Measurements from ENCODE around the gene LPCAT3. TPM values are rescaled to one million over a fixed set of nuclear protein-coding genes. Genes with fewer than 3 reads are reported as not detected.

The LPCAT3 gene
- total and polyA plus RNA-seq, 2 experiments from 2014 or later, result 11.8 to 19.7 TPM

- in situ Hi-C loops (cut with MboI), result no loop called here
- 77 to 80% methylated on average over 25 of the region's 25 CpGs for WGBS, 2 experiments (ENCODE audit: low coverage in 1 of 2, low lambda C conversion rate in 2 of 2, missing lambda C conversion rate in 2 of 2)
Observed at GRCh38 chr12:6962285-6963015, 55.8 kb downstream of the LPCAT3 start.

GRCh38 chr12:6961695-6962284 is 56.5 kb downstream of the LPCAT3 start:
- H3K4me2 ChIP-seq (ENCODE audit: unreplicated experiment), result peak overlapping the region; percentile 41
- H3K79me2 ChIP-seq (ENCODE audit: insufficient read depth), result no peaks in the 10 kb centered on the region
- H3K9ac ChIP-seq, result peak overlapping the region; percentile 79
- no peak for TF ChIP-seq EZH2 (IDR thresholded peaks at IDR 0.05; ENCODE audit: insufficient read depth, poor library complexity, severe bottlenecking)
- peak overlapping the region; percentile 51 for H3K4me3 ChIP-seq
- in situ Hi-C loops (cut with MboI), result no loop called here
- H3F3A ChIP-seq (ENCODE audit: insufficient read depth), result peaks cover 28% of the 10 kb centered on the region
- DNase-seq, result peak; percentile 87
- H3K9me2 ChIP-seq (ENCODE audit: insufficient read depth), result no peaks in the 10 kb centered on the region
- WGBS, 2 experiments (ENCODE audit: low coverage in 1 of 2, low lambda C conversion rate in 2 of 2, missing lambda C conversion rate in 2 of 2), result 38 to 40% methylated on average over 16 of the region's 16 CpGs
- H3K36me3 ChIP-seq (ENCODE audit: low read depth), result peaks cover 14% of the 10 kb centered on the region
- no peaks in the 10 kb centered on the region for H3K9me3 ChIP-seq (ENCODE audit: low read depth)
- H3K27ac ChIP-seq, result peak overlapping the region; percentile 86
- peak overlapping the region; percentile 78 for H2AFZ ChIP-seq
- H3K27me3 ChIP-seq (replicated peaks; ENCODE audit: insufficient read depth), result no peaks in the 10 kb centered on the region
- no peaks in the 10 kb centered on the region for H4K20me1 ChIP-seq (ENCODE audit: insufficient read depth)
- H3K4me1 ChIP-seq (ENCODE audit: insufficient read depth), result 0 out of 2 replicates have a peak, but pooled peaks cover 7% of the 10 kb centered on the region

More at GRCh38 chr12:6962285-6963015, 55.8 kb downstream of the LPCAT3 start:
- no peaks in the 10 kb centered on the region for H3K9me3 ChIP-seq (ENCODE audit: low read depth)
- H3K4me1 ChIP-seq (ENCODE audit: insufficient read depth), result 0 out of 2 replicates have a peak, but pooled peaks cover 7% of the 10 kb centered on the region
- peak overlapping the region; percentile 86 for H3K27ac ChIP-seq
- H3F3A ChIP-seq (ENCODE audit: insufficient read depth), result peaks cover 32% of the 10 kb centered on the region
- peak overlapping the region; percentile 78 for H2AFZ ChIP-seq
- 0 out of 2 replicates have a peak, but pooled peaks cover under 1% of the 10 kb centered on the region for H3K79me2 ChIP-seq (ENCODE audit: insufficient read depth)
- H4K20me1 ChIP-seq (ENCODE audit: insufficient read depth), result no peaks in the 10 kb centered on the region
- DNase-seq, result no peak
- H3K9ac ChIP-seq, result peak overlapping the region; percentile 79
- H3K9me2 ChIP-seq (ENCODE audit: insufficient read depth), result no peaks in the 10 kb centered on the region
- TF ChIP-seq EZH2phosphoT487 (IDR thresholded peaks at IDR 0.05; ENCODE audit: insufficient read depth, low read depth) (no peak), EZH2 (IDR thresholded peaks at IDR 0.05; ENCODE audit: insufficient read depth, poor library complexity, severe bottlenecking) (no peak)
- no peaks in the 10 kb centered on the region for H3K27me3 ChIP-seq (replicated peaks; ENCODE audit: insufficient read depth)
- H3K4me3 ChIP-seq, result no peak overlapping the region
- peak overlapping the region; percentile 41 for H3K4me2 ChIP-seq (ENCODE audit: unreplicated experiment)
- peaks cover 15% of the 10 kb centered on the region for H3K36me3 ChIP-seq (ENCODE audit: low read depth)

DNA sequence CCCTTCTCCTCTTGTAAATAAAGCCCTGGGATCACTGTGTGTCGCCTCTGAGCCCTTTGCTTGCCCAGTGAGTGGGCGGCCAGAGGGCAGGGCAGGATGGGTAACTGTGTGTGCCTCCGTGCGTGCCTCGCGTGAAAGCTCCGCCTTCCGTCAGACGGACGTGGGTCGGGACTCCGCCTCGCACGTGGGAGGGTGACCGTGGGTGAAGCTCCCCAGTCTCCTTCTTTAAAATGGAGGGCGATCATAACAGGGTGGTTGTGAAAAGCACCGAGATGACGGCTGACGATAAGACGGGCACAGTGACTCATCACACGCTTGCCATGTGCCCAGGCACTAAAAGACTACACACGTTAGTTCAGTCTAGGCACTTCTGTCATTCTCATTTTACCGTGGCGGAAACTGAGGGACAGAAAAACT is 57.0 kb downstream of the LPCAT3 start:
- peak overlapping the region; percentile 78 for H2AFZ ChIP-seq
- H3K36me3 ChIP-seq (ENCODE audit: low read depth), result peaks cover 10% of the 10 kb centered on the region
- peak overlapping the region; percentile 79 for H3K9ac ChIP-seq
- H3F3A ChIP-seq (ENCODE audit: insufficient read depth), result peaks cover 23% of the 10 kb centered on the region
- H3K79me2 ChIP-seq (ENCODE audit: insufficient read depth), result no peaks in the 10 kb centered on the region
- H3K4me1 ChIP-seq (ENCODE audit: insufficient read depth), result 0 out of 2 replicates have a peak, but pooled peaks cover 7% of the 10 kb centered on the region
- peak overlapping the region; percentile 86 for H3K27ac ChIP-seq
- in situ Hi-C loops (cut with MboI), result no loop called here
- H3K4me3 ChIP-seq, result peak overlapping the region; percentile 51
- DNase-seq, result peak; percentile 81
- 15 to 36% methylated on average over 22 to 24 of the region's 24 CpGs for WGBS, 2 experiments (ENCODE audit: low coverage in 1 of 2, low lambda C conversion rate in 2 of 2, missing lambda C conversion rate in 2 of 2)
- no peaks in the 10 kb centered on the region for H4K20me1 ChIP-seq (ENCODE audit: insufficient read depth)
- TF ChIP-seq EZH2phosphoT487 (IDR thresholded peaks at IDR 0.05; ENCODE audit: insufficient read depth, low read depth) (no peak), EZH2 (IDR thresholded peaks at IDR 0.05; ENCODE audit: insufficient read depth, poor library complexity, severe bottlenecking) (no peak)
- no peaks in the 10 kb centered on the region for H3K9me2 ChIP-seq (ENCODE audit: insufficient read depth)
- H3K4me2 ChIP-seq (ENCODE audit: unreplicated experiment), result peak overlapping the region; percentile 41
- no peaks in the 10 kb centered on the region for H3K27me3 ChIP-seq (replicated peaks; ENCODE audit: insufficient read depth)
- H3K9me3 ChIP-seq (ENCODE audit: low read depth), result no peaks in the 10 kb centered on the region

- H2AFZ ChIP-seq, result peak overlapping the region; percentile 78
- no peaks in the 10 kb centered on the region for H3K9me2 ChIP-seq (ENCODE audit: insufficient read depth)
- H3K27ac ChIP-seq, result peak overlapping the region; percentile 86
- peak overlapping the region; percentile 51 for H3K4me3 ChIP-seq
- H3K36me3 ChIP-seq (ENCODE audit: low read depth), result peaks cover 5% of the 10 kb centered on the region
- no peaks in the 10 kb centered on the region for H3K9me3 ChIP-seq (ENCODE audit: low read depth)
- peaks cover 17% of the 10 kb centered on the region for H3F3A ChIP-seq (ENCODE audit: insufficient read depth)
- H3K27me3 ChIP-seq (replicated peaks; ENCODE audit: insufficient read depth), result no peaks in the 10 kb centered on the region
- H3K4me2 ChIP-seq (ENCODE audit: unreplicated experiment), result peak overlapping the region; percentile 28
- WGBS, 2 experiments (ENCODE audit: low coverage in 1 of 2, low lambda C conversion rate in 2 of 2, missing lambda C conversion rate in 2 of 2), result 75 to 77% methylated on average over 13 of the region's 13 CpGs
- no peak for TF ChIP-seq EZH2 (IDR thresholded peaks at IDR 0.05; ENCODE audit: insufficient read depth, poor library complexity, severe bottlenecking)
- peak overlapping the region; percentile 79 for H3K9ac ChIP-seq
- in situ Hi-C loops (cut with MboI), result no loop called here
- no peaks in the 10 kb centered on the region for H4K20me1 ChIP-seq (ENCODE audit: insufficient read depth)
- 0 out of 2 replicates have a peak, but pooled peaks cover 7% of the 10 kb centered on the region for H3K4me1 ChIP-seq (ENCODE audit: insufficient read depth)
- DNase-seq, result peak; percentile 51
- no peaks in the 10 kb centered on the region for H3K79me2 ChIP-seq (ENCODE audit: insufficient read depth)
Observed at GRCh38 chr12:6960593-6961277, 57.5 kb downstream of the LPCAT3 start.
